OCI-LY7 (cell line): ENCODE measurements around the gene USP15. TPM values are rescaled to one million over a fixed set of nuclear protein-coding genes. Genes with fewer than 3 reads are reported as not detected.
A peak's percentile ranks its signal among the peaks of the same experiment; 100 is the strongest.

Experiments
- BruUV-seq: library from RNA; stranded (reverse); fragments of 400-500 nt; replicated peaks from 2 replicates; lab custom pipeline; 2021; lab: Mats Ljungman, UMichigan
- CTCF ChIA-PET: fragments of 300-600 bp; sonication (Branson Sonifier 250); formaldehyde crosslinking; loops from one replicate; lab custom pipeline; 2022; ENCODE audit warnings: antibody characterized with exemption; ENCODE audit not compliant: unreplicated experiment; lab: Charles Lee
- POLR2A ChIA-PET: fragments of 300-600 bp; sonication (Branson Sonifier 250); formaldehyde crosslinking; loops from one replicate; lab custom pipeline; 2022; ENCODE audit warnings: antibody characterized with exemption; lab: Charles Lee
- DNase-seq: peaks from one replicate; pipeline ENCODE4 v3.0.0-alpha.2; 2015; ENCODE audit warnings: low spot score
- H2AFZ ChIP-seq: fragments of 200-600 bp; sonication (generic), shearing (Covaris generic); 2 replicates; pipeline ENCODE4 v1.6.1; 2014; ENCODE audit warnings: mild to moderate bottlenecking, antibody characterized with exemption, low read length, moderate library complexity
- H3K27ac ChIP-seq: fragments of 200-600 bp; sonication (generic); 2 replicates; pipeline ENCODE4 v1.5.1; 2014; ENCODE audit warnings: mixed run types, low read depth, mild to moderate bottlenecking, moderate library complexity, low read length, inconsistent platforms; ENCODE audit not compliant: poor library complexity, severe bottlenecking
- H3K36me3 ChIP-seq: fragments of 200-600 bp; sonication (generic); 2 replicates; pipeline ENCODE4 v1.6.1; 2014; ENCODE audit warnings: mild to moderate bottlenecking, antibody characterized with exemption, low read length, moderate library complexity, mixed read lengths; ENCODE audit not compliant: insufficient read depth
- H3K4me1 ChIP-seq: fragments of 200-600 bp; sonication (generic); 2 replicates; pipeline ENCODE4 v1.5.1; 2014; ENCODE audit warnings: mild to moderate bottlenecking, low read length; ENCODE audit not compliant: insufficient read depth, poor library complexity, severe bottlenecking
- H3K4me2 ChIP-seq: fragments of 200-600 bp; sonication (generic); 2 replicates; pipeline ENCODE4 v1.6.1; 2014; ENCODE audit warnings: mild to moderate bottlenecking, low read length
- H3K4me3 ChIP-seq: fragments of 200-600 bp; sonication (generic); 2 replicates; pipeline ENCODE4 v1.5.1; 2014; ENCODE audit warnings: mild to moderate bottlenecking, low read depth, low read length; ENCODE audit not compliant: poor library complexity, severe bottlenecking
- H3K79me2 ChIP-seq: fragments of 200-600 bp; sonication (generic); 2 replicates; pipeline ENCODE4 v1.6.1; 2016; ENCODE audit warnings: low read depth, mild to moderate bottlenecking, low read length, moderate library complexity, mixed read lengths; ENCODE audit not compliant: insufficient read depth
- H3K9me2 ChIP-seq: fragments of 200-600 bp; sonication (generic); 2 replicates; pipeline ENCODE4 v1.6.1; 2016; ENCODE audit warnings: mild to moderate bottlenecking, low read length, mixed read lengths; ENCODE audit not compliant: insufficient read depth
- H3K9me3 ChIP-seq: fragments of 200-600 bp; sonication (generic); 2 replicates; pipeline ENCODE4 v1.6.1; 2014; ENCODE audit warnings: mild to moderate bottlenecking, mixed run types, low read length, mixed read lengths
- H4K20me1 ChIP-seq: fragments of 200-600 bp; sonication (generic); 2 replicates; pipeline ENCODE4 v1.6.1; 2014; ENCODE audit warnings: mild to moderate bottlenecking, antibody characterized with exemption, low read length, moderate library complexity, mixed read lengths; ENCODE audit not compliant: insufficient read depth
- CTCF ChIP-seq: fragments of 200-600 bp; sonication (generic); conservative IDR thresholded peaks from 2 replicates; pipeline ENCODE4 v1.5.1; 2014; ENCODE audit warnings: mild to moderate bottlenecking, antibody characterized with exemption, low read length, moderate library complexity, mixed read lengths
- EZH2phosphoT487 ChIP-seq: fragments of 200-600 bp; sonication (generic); IDR thresholded peaks from 2 replicates; pipeline ENCODE4 v1.6.1; 2018; ENCODE audit warnings: low read depth, borderline replicate concordance, mild to moderate bottlenecking, mixed run types, antibody characterized with exemption, low read length, moderate library complexity, mixed read lengths
- intact Hi-C: fragments of 100-400 bp; cut with micrococcal nuclease; formaldehyde crosslinking; loops from one replicate; pipeline ENCODE4 v1.10.0; 2022; ENCODE audit not compliant: unreplicated experiment
- total RNA-seq, 2 experiments: library from RNA; depleted of rRNA in 1 of 2; stranded (reverse); fragments of >200 nt in 1 of 2; shearing (Covaris generic) in 1 of 2; gene quantifications; 2 replicates each; pipeline ENCODE4 v1.2.3, GENCODE V29; 2014 to 2022

Gene USP15
- total RNA-seq, 2 experiments from 2014 or later, result 43.3 to 62.8 TPM

- peaks cover 62% of the 10 kb centered on the region for H4K20me1 ChIP-seq
- ChIA-PET POLR2A (interaction anchor here (1.0 kb wide), 1 partner anchor 335 kb away, joined by 3 read pairs; no protein-coding TSS in a partner anchor), CTCF (no interaction called here)
- peak overlapping the region; percentile 14; the same call in 1 of the 2 replicates for H3K4me2 ChIP-seq
- H3K9me2 ChIP-seq, result no peaks in the 10 kb centered on the region
- H2AFZ ChIP-seq, result no peak overlapping the region
- no peak overlapping the region for H3K27ac ChIP-seq
- no peak overlapping the region for H3K4me3 ChIP-seq
- H3K4me1 ChIP-seq, result peaks cover 33% of the 10 kb centered on the region
- intact Hi-C loops, result loop anchor here (10.0 kb wide), 1 partner anchor 197 kb away; the partner anchor contains the start of gene MON2
- peaks cover 100% of the 10 kb centered on the region for H3K79me2 ChIP-seq
- H3K36me3 ChIP-seq, result peaks cover 7% of the 10 kb centered on the region
- H3K9me3 ChIP-seq, result no peaks in the 10 kb centered on the region
- TF ChIP-seq EZH2phosphoT487 (no peak), CTCF (no peak)
- BruUV-seq, result no TSS peak
- no peak for DNase-seq
Measured at GRCh38 chr12:62267480-62267879, 7.3 kb downstream of the USP15 start.

- TF ChIP-seq CTCF, result no peak
- TF ChIP-seq EZH2phosphoT487, result no peak
- DNase-seq, result no peak
- H4K20me1 ChIP-seq, result peaks cover 62% of the 10 kb centered on the region
- H3K79me2 ChIP-seq, result peaks cover 100% of the 10 kb centered on the region
- POLR2A ChIA-PET, result no interaction called here
- H3K4me1 ChIP-seq, result peaks cover 22% of the 10 kb centered on the region
- peaks cover 7% of the 10 kb centered on the region for H3K36me3 ChIP-seq
- no peak overlapping the region for H3K4me2 ChIP-seq
- no TSS peak for BruUV-seq
- H3K9me3 ChIP-seq, result no peaks in the 10 kb centered on the region
- intact Hi-C loops, result loop anchor here (10.0 kb wide), 1 partner anchor 196 kb away; the partner anchor contains the start of gene MON2
- H3K27ac ChIP-seq, result no peak overlapping the region
- H2AFZ ChIP-seq, result no peak overlapping the region
- no peaks in the 10 kb centered on the region for H3K9me2 ChIP-seq
- no peak overlapping the region for H3K4me3 ChIP-seq
- CTCF ChIA-PET, result no interaction called here
Measured at GRCh38 chr12:62268956-62269355, 8.8 kb downstream of the USP15 start.

GRCh38 chr12:62269464-62270228 lies 9.4 kb downstream of the USP15 start:
- POLR2A ChIA-PET, result no interaction called here
- Histone ChIP-seq H3K4me3 (no peak overlapping the region), H4K20me1 (peaks cover 66% of the 10 kb centered on the region), H3K4me2 (no peak overlapping the region), H3K79me2 (peaks cover 100% of the 10 kb centered on the region), H3K9me3 (no peaks in the 10 kb centered on the region), H3K36me3 (peaks cover 7% of the 10 kb centered on the region), H3K27ac (no peak overlapping the region), H2AFZ (no peak overlapping the region), H3K4me1 (peaks cover 16% of the 10 kb centered on the region), H3K9me2 (no peaks in the 10 kb centered on the region)
- intact Hi-C loops, result loop anchor here (10.0 kb wide), 1 partner anchor 195 kb away; the partner anchor contains the start of gene MON2
- TF ChIP-seq EZH2phosphoT487 (no peak), CTCF (no peak)
- DNase-seq, result no peak
- BruUV-seq, result no TSS peak
- CTCF ChIA-PET, result no interaction called here
